Common myeloid progenitor, CD34-positive (primary cell): Measurements from ENCODE around the gene GTPBP3.

Experiments
- CTCF ChIA-PET: fragments of 350-600 bp; sonication (Branson Sonifier 250); formaldehyde crosslinking; loops from one replicate; lab custom pipeline; 2021; ENCODE audit warnings: antibody characterized with exemption; lab: Charles Lee
- POLR2A ChIA-PET: fragments of 350-600 bp; sonication (Branson Sonifier 250); formaldehyde crosslinking; loops from one replicate; lab custom pipeline; 2021; ENCODE audit warnings: antibody characterized with exemption; lab: Charles Lee
- DNase-seq, 3 donors: peaks; one replicate each; pipeline versions ENCODE4 v3.0.0 to v3.0.0-alpha.2; 2013
- H3K27ac ChIP-seq, 2 experiments: 1 replicate in 1 of 2; 2 replicates in 1 of 2; pipeline ENCODE4 v1.7.0; 2013; ENCODE audit warnings: inconsistent platforms in 2 of 2, low read length in 2 of 2, mild to moderate bottlenecking in 2 of 2, low read depth in 1 of 2, moderate library complexity in 1 of 2; ENCODE audit not compliant: severe bottlenecking in 2 of 2, insufficient read depth in 1 of 2, poor library complexity in 1 of 2
- H3K27me3 ChIP-seq, 5 experiments: replicated peaks in 2 of 5; 1 replicate in 3 of 5; 2 replicates in 2 of 5; pipeline versions ENCODE4 v1.6.1 to v1.7.0; 2013; ENCODE audit warnings: low read length in 4 of 5, mild to moderate bottlenecking in 2 of 5, moderate library complexity in 2 of 5, inconsistent platforms in 1 of 5; ENCODE audit not compliant: insufficient read depth in 5 of 5, control insufficient read depth in 4 of 5
- H3K36me3 ChIP-seq, 4 experiments: 1 replicate in 2 of 4; 2 replicates in 2 of 4; pipeline versions ENCODE4 v1.6.1 to v1.7.0; 2013; ENCODE audit warnings: low read length in 3 of 4, control low read depth in 1 of 4, mild to moderate bottlenecking in 1 of 4; ENCODE audit not compliant: control insufficient read depth in 4 of 4, insufficient read depth in 4 of 4
- H3K4me1 ChIP-seq, 4 experiments: 1 replicate in 3 of 4; 2 replicates in 1 of 4; pipeline versions ENCODE4 v1.6.1 to v1.7.1; 2013; ENCODE audit warnings: low read length in 3 of 4, mild to moderate bottlenecking in 3 of 4, control low read depth in 1 of 4, inconsistent platforms in 1 of 4, moderate library complexity in 1 of 4; ENCODE audit not compliant: control insufficient read depth in 4 of 4, insufficient read depth in 4 of 4; ENCODE audit errors: control extremely low read depth in 1 of 4
- H3K4me3 ChIP-seq, 7 experiments: 1 replicate in 4 of 7; 2 replicates in 3 of 7; pipeline versions ENCODE4 v1.5.1 to v1.7.0; 2013; ENCODE audit warnings: mild to moderate bottlenecking in 7 of 7, low read length in 6 of 7, moderate library complexity in 6 of 7, inconsistent platforms in 2 of 7, low read depth in 2 of 7, control low read depth in 1 of 7; ENCODE audit not compliant: insufficient read depth in 4 of 7, control insufficient read depth in 1 of 7; ENCODE audit errors: extremely low read depth in 1 of 7
- H3K9me3 ChIP-seq, 5 experiments: 1 replicate in 4 of 5; 2 replicates in 1 of 5; pipeline versions ENCODE4 v1.6.1 to v1.7.1; 2013; ENCODE audit warnings: low read length in 4 of 5, mild to moderate bottlenecking in 2 of 5, inconsistent platforms in 1 of 5, low read depth in 1 of 5, moderate library complexity in 1 of 5; ENCODE audit not compliant: control insufficient read depth in 4 of 5, insufficient read depth in 2 of 5; ENCODE audit errors: control extremely low read depth in 1 of 5
- WGBS: methylation state at CpG from one replicate; pipeline ENCODE4 v1.1.5; 2013; ENCODE audit not compliant: insufficient coverage; 5-methylcytosine and 5-hydroxymethylcytosine counted together

Gene GTPBP3

DNA sequence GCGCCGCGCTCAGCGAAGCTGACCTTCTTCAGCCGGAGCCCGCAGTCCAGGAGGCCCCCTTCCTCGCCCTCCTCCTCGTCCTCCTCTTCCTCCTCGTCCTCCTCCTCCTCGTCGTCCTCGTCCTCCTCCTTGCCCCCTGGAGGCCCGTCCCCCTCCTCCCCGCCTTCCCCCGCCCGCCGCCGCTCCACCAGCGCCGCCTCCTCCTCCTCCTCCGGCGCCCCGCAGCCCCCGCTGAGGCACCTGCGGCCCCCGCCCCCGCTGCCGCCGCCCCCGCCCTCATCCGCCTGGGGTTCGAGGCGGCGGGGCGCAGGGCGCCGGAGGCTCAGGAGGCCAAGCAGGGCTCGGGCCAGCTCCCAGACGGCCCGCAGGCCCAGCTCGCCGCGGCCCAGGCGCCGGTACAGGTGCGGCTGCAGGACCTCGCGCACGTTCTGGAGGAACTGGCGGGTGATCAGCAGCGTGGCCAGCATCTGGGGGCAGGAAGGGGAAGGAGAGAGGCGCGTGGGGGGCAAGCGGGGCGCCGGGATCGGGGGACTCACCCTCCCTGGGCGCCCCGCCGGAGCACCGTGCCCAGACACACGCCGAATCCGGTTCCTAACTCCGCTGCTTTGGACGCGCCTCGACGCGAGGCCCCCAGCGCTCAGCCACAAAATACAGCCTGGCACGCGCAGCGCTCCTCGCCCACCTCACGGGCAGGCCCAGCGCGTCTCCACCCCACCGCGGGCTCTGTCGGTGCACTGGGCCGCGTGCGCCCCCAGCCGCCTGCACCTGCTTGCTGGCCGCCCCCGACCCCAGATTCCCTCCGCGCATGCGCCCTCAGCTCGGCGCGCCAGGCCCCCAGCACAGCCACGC is 8.6 kb upstream of the GTPBP3 start:
- CTCF ChIA-PET: interaction anchor here (1.3 kb wide), 1 partner anchor 17 kb away, joined by 4 read pairs; no protein-coding TSS in a partner anchor
- peak in 2 of 3 donors; percentile 52 to 64 for DNase-seq

DNA sequence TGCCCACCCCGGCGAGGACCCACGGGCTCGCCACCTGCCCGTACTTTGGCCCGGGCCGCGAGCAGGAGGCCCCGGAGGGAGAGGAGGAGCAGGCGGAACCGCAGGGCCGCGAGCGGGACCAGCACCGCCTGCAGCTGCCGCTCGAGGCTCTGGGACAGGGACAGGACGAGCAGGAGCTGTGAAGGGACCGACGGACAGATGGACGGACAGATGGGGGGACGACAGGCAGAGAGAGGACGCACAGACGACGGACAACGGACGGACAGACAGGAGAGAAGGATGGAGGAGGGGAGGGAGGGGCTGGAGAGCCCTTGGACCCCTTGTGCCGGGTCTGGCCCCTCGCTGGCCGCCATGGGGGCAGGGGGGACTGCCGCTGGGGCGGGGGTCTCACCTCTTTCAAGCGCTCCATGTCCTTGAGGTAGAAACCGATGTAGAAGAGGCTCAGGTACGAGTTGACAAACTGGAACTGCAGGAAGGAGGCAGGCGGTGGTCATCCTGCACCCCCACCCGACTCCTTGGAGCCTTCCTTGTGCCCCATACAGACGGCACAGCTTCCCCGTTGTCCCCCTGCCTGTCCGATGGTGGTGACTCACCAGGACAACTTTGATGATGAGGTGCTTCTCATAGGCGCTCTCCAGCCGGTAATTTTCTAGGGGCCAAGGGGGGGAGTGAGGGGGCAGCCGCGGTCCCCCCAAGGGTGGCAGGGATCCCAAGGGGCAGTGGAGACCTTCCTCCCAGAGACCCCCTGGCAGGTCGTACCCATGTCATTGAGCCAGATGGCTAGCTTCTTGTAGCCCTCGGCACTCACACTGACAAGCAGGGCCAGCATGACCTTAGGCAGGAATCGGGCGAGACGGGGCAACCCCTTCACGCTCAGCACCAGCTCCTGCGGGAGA is 7.7 kb upstream of the GTPBP3 start:
- ChIA-PET POLR2A (interaction anchor here (0.5 kb wide), 1 partner anchor 395 kb away, joined by 3 read pairs; no protein-coding TSS in a partner anchor), CTCF (interaction anchor here (1.4 to 1.6 kb wide), 2 partner anchors 16 to 23 kb away, joined by 4 to 8 read pairs; no protein-coding TSS in a partner anchor)
- no peaks in the 10 kb centered on the region for H3K9me3 ChIP-seq
- H3K27ac ChIP-seq: no peak overlapping the region
- peaks cover 0 to 12% (median 0%) of the 10 kb centered on the region in 5 experiments for H3K27me3 ChIP-seq
- WGBS: 73% methylated on average over 49 of the region's 51 CpGs
- H3K4me3 ChIP-seq: peak overlapping the region in 2 of 7 experiments; percentile 46 to 63
- H3K36me3 ChIP-seq: no peaks in the 10 kb centered on the region
- peaks cover 0 to 31% (median 24%) of the 10 kb centered on the region in 4 experiments for H3K4me1 ChIP-seq
- DNase-seq: no peak

More for the DNA sequence above, 8.6 kb upstream of the GTPBP3 start:
- POLR2A ChIA-PET: interaction anchor here (0.5 kb wide), 1 partner anchor 396 kb away, joined by 3 read pairs; no protein-coding TSS in a partner anchor
- Histone ChIP-seq H3K27ac (peak overlapping the region in 1 of 2 experiments; percentile 34), H3K36me3 (no peaks in the 10 kb centered on the region), H3K4me1 (peaks cover 0 to 27% (median 19%) of the 10 kb centered on the region in 4 experiments), H3K4me3 (peak overlapping the region in 5 of 7 experiments; percentile 16 to 74 (median 59)), H3K27me3 (peaks cover 0 to 12% (median 0%) of the 10 kb centered on the region in 5 experiments), H3K9me3 (no peaks in the 10 kb centered on the region)
- WGBS: 4% methylated on average over 68 of the region's 94 CpGs

- Histone ChIP-seq H3K4me1 (peaks cover 0 to 38% (median 31%) of the 10 kb centered on the region in 4 experiments), H3K27me3 (peaks cover 0 to 12% (median 0%) of the 10 kb centered on the region in 5 experiments), H3K36me3 (no peaks in the 10 kb centered on the region), H3K9me3 (no peaks in the 10 kb centered on the region), H3K4me3 (no peak overlapping the region), H3K27ac (no peak overlapping the region)
- ChIA-PET POLR2A (interaction anchor here (1.1 kb wide), 1 partner anchor 15 kb away, joined by 3 read pairs; no protein-coding TSS in a partner anchor), CTCF (interaction anchor here (0.6 to 1.6 kb wide), 3 partner anchors 15 to 43 kb away, joined by 3 to 8 read pairs (median 4); no protein-coding TSS in a partner anchor)
- no peak for DNase-seq
- 94% methylated on average over 15 of the region's 24 CpGs for WGBS
Measured at GRCh38 chr19:17330262-17331044, 6.9 kb upstream of the GTPBP3 start.

DNA sequence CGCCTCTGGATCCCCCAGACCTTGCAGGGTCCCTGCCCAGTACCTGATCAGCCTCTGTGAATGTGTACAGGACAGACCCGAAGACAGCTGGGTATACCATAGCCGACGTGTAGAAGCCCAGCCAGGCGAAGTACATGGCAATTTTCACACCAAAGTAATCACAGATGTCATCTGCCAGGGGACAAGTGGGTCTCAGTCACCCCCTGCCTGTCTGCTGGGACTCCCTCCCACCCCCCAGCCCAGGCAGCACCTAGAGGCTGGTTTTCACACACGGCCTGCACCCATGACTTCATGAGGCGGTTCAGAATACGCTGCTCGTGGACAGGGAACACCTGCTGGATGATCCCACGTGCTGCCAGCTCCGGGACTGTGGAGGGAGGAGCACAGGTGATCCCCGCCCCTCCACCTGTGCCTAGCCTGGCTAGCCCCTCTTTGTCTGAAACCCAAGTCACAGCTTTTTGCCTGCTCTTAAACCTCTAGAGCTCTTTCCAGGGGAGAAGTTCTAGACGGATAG is 6.3 kb upstream of the GTPBP3 start:
- Histone ChIP-seq H3K4me3 (no peak overlapping the region), H3K36me3 (no peaks in the 10 kb centered on the region), H3K27ac (no peak overlapping the region), H3K27me3 (peaks cover 0 to 12% (median 0%) of the 10 kb centered on the region in 5 experiments), H3K4me1 (peaks cover 0 to 41% (median 36%) of the 10 kb centered on the region in 4 experiments), H3K9me3 (no peaks in the 10 kb centered on the region)
- ChIA-PET CTCF (interaction anchor here (0.5 to 1.6 kb wide), 3 partner anchors 14 to 1165 kb away, joined by 4 to 8 read pairs (median 4); no protein-coding TSS in a partner anchor), POLR2A (interaction anchor here (1.1 kb wide), 1 partner anchor 16 kb away, joined by 3 read pairs; no protein-coding TSS in a partner anchor)
- 98% methylated on average over 11 of the region's 13 CpGs for WGBS
- DNase-seq: no peak

DNA sequence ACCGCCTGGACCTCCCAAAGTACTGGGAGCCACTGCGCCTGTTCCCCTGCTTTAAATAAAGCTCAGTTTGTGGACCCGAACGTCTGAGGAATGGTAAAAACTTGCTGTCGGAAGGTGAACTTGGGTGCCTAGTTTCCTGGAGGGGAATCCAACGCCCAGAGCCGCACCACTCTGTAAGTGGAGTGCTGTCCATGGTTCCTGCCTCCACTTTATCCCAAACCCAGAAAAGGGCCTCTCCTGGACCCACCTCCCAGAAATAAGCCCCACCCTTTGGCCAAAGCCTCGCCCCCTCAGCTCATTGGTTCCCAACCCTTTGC is 5.0 kb upstream of the GTPBP3 start:
- peaks cover 0 to 49% (median 39%) of the 10 kb centered on the region in 4 experiments for H3K4me1 ChIP-seq
- no peak overlapping the region for H3K4me3 ChIP-seq
- H3K27me3 ChIP-seq: peaks cover 0 to 12% (median 0%) of the 10 kb centered on the region in 5 experiments
- ChIA-PET CTCF (interaction anchor here (0.8 to 2.4 kb wide), 6 partner anchors 8 to 57 kb away, joined by 3 to 11 read pairs (median 5); partner anchors contain the start of gene ABHD8), POLR2A (interaction anchor here (1.0 kb wide), 1 partner anchor 15 kb away, joined by 3 read pairs; no protein-coding TSS in a partner anchor)
- 97% methylated on average over 7 of the region's 8 CpGs for WGBS
- H3K27ac ChIP-seq: no peak overlapping the region
- DNase-seq: no peak
- no peaks in the 10 kb centered on the region for H3K9me3 ChIP-seq
- H3K36me3 ChIP-seq: no peaks in the 10 kb centered on the region
